HG02610 (cell line): Measurements from ENCODE around the gene RYR1.
"Not testable (repeated sequence)": the region's sequence is repeated elsewhere in the genome, so short reads cannot be mapped to it uniquely, and the experiment has no call there.

Experiments
- ATAC-seq: cut with Tn5 transposase; IDR thresholded peaks from one replicate; pipeline ENCODE4 v1.9.1; 2021; ENCODE audit warnings: mild to moderate bottlenecking, moderate library complexity; ENCODE audit not compliant: unreplicated experiment

Gene RYR1

GRCh38 chr19:38488096-38488495 lies 54.6 kb downstream of the RYR1 start:
- no peak for ATAC-seq

- no peak for ATAC-seq
These were observed 55.4 kb downstream of the RYR1 start for GRCh38 chr19:38488776-38489481.

- ATAC-seq = no peak
These were observed 57.4 kb downstream of the RYR1 start for GRCh38 chr19:38490861-38491260.

GRCh38 chr19:38492181-38492813 lies 58.8 kb downstream of the RYR1 start:
- no peak for ATAC-seq

GRCh38 chr19:38494379-38494778 lies 60.9 kb downstream of the RYR1 start:
- ATAC-seq = no peak

GRCh38 chr19:38495375-38495774 lies 61.9 kb downstream of the RYR1 start:
- not testable (repeated sequence) for ATAC-seq

- no peak for ATAC-seq
These were observed 62.6 kb downstream of the RYR1 start for GRCh38 chr19:38496116-38496515.

GRCh38 chr19:38496603-38497487 lies 63.4 kb downstream of the RYR1 start:
- no peak for ATAC-seq

GRCh38 chr19:38497907-38498306 lies 64.4 kb downstream of the RYR1 start:
- no peak for ATAC-seq

GRCh38 chr19:38499532-38499931 lies 66.0 kb downstream of the RYR1 start:
- ATAC-seq = no peak

- no peak for ATAC-seq
These were observed 67.0 kb downstream of the RYR1 start for GRCh38 chr19:38500450-38500849.

- ATAC-seq = no peak
These were observed 69.1 kb downstream of the RYR1 start for GRCh38 chr19:38502410-38503076.

GRCh38 chr19:38503077-38503410 lies 69.6 kb downstream of the RYR1 start:
- no peak for ATAC-seq

- ATAC-seq = no peak
These were observed 72.5 kb downstream of the RYR1 start for GRCh38 chr19:38505958-38506357.

GRCh38 chr19:38506375-38506722 lies 72.9 kb downstream of the RYR1 start:
- no peak for ATAC-seq

- no peak for ATAC-seq
These were observed 73.4 kb downstream of the RYR1 start for GRCh38 chr19:38506723-38507550.

GRCh38 chr19:38507551-38508127 lies 74.1 kb downstream of the RYR1 start:
- no peak for ATAC-seq

GRCh38 chr19:38508507-38508906 lies 75.0 kb downstream of the RYR1 start:
- ATAC-seq = no peak

GRCh38 chr19:38509027-38509426 lies 75.5 kb downstream of the RYR1 start:
- ATAC-seq = no peak

GRCh38 chr19:38511074-38511708 lies 77.7 kb downstream of the RYR1 start:
- ATAC-seq = no peak
